Neural progenitor cell (in vitro differentiated cells): Measurements from ENCODE around the gene EEF1AKMT4. TPM values are rescaled to one million over a fixed set of nuclear protein-coding genes. Genes with fewer than 3 reads are reported as not detected.

Experiments used
- DNase-seq: peaks from one replicate; pipeline ENCODE4 v3.0.0-alpha.2; 2016; ENCODE audit warnings: low spot score
- H2AFZ ChIP-seq: fragments of 200-600 bp; sonication (generic); replicated peaks from 2 replicates; pipeline ENCODE4 v1.6.1; 2016; ENCODE audit warnings: antibody characterized with exemption
- H3F3A ChIP-seq: fragments of 200-600 bp; sonication (generic); 2 replicates; pipeline ENCODE4 v1.6.1; 2016; ENCODE audit warnings: antibody characterized with exemption, low read depth
- H3K27ac ChIP-seq: fragments of 200-600 bp; sonication (generic); 2 replicates; pipeline ENCODE4 v1.5.1; 2016; ENCODE audit warnings: mild to moderate bottlenecking
- H3K27me3 ChIP-seq: fragments of 200-600 bp; sonication (generic); 2 replicates; pipeline ENCODE4 v1.6.1; 2016; ENCODE audit warnings: mild to moderate bottlenecking, moderate library complexity
- H3K36me3 ChIP-seq: fragments of 200-600 bp; sonication (generic); 2 replicates; pipeline ENCODE4 v1.5.1; 2016
- H3K4me1 ChIP-seq: fragments of 200-600 bp; sonication (generic); 2 replicates; pipeline ENCODE4 v1.6.1; 2016; ENCODE audit warnings: mixed run types
- H3K4me2 ChIP-seq: fragments of 200-600 bp; sonication (generic); 2 replicates; pipeline ENCODE4 v1.6.1; 2016
- H3K4me3 ChIP-seq: fragments of 200-600 bp; sonication (generic); 2 replicates; pipeline ENCODE4 v1.5.1; 2016
- H3K79me2 ChIP-seq: fragments of 200-600 bp; sonication (generic); 2 replicates; pipeline ENCODE4 v1.6.1; 2016; ENCODE audit warnings: low read depth
- H3K9ac ChIP-seq: fragments of 200-600 bp; sonication (generic); 2 replicates; pipeline ENCODE4 v1.6.1; 2016
- H3K9me3 ChIP-seq: fragments of 200-600 bp; sonication (generic); 2 replicates; pipeline ENCODE4 v1.5.1; 2016; ENCODE audit warnings: low read depth
- H4K20me1 ChIP-seq: fragments of 200-600 bp; sonication (generic); 2 replicates; pipeline ENCODE4 v1.6.1; 2016; ENCODE audit warnings: low read depth
- H3K27ac Mint-ChIP-seq: 3 replicates; pipeline ENCODE4 v1.8.0; 2021; ENCODE audit warnings: mixed read lengths
- H3K27me3 Mint-ChIP-seq: 2 replicates; pipeline ENCODE4 v1.8.0; 2022; ENCODE audit warnings: low read depth, mild to moderate bottlenecking, inconsistent platforms, moderate library complexity, mixed read lengths; ENCODE audit not compliant: insufficient read depth
- H3K36me3 Mint-ChIP-seq: 3 replicates; pipeline ENCODE4 v1.8.0; 2021; ENCODE audit warnings: mixed read lengths
- H3K4me1 Mint-ChIP-seq: 3 replicates; pipeline ENCODE4 v1.8.0; 2021; ENCODE audit warnings: mixed read lengths
- H3K4me3 Mint-ChIP-seq: 3 replicates; pipeline ENCODE4 v1.8.0; 2021; ENCODE audit warnings: mild to moderate bottlenecking, moderate library complexity, mixed read lengths
- H3K9me3 Mint-ChIP-seq: 3 replicates; pipeline ENCODE4 v1.8.0; 2020; ENCODE audit warnings: mixed read lengths
- CTCF ChIP-seq: fragments of 200-600 bp; sonication (generic); IDR thresholded peaks from 2 replicates; pipeline ENCODE4 v1.5.1; 2017; ENCODE audit warnings: antibody characterized with exemption, mild to moderate bottlenecking
- EZH2 ChIP-seq: fragments of 200-600 bp; sonication (generic); IDR thresholded peaks from 2 replicates; pipeline ENCODE4 v1.6.1; 2017; ENCODE audit warnings: antibody characterized with exemption, mild to moderate bottlenecking, moderate library complexity
- EZH2phosphoT487 ChIP-seq: fragments of 200-600 bp; sonication (generic); IDR thresholded peaks from 2 replicates; pipeline ENCODE4 v1.6.1; 2017; ENCODE audit warnings: antibody characterized with exemption
- total RNA-seq: library from RNA; depleted of rRNA; stranded (reverse); fragments of >200 nt; gene quantifications from 2 replicates; pipeline ENCODE4 v1.2.3, GENCODE V29; 2015; ENCODE audit warnings: low replicate concordance

EEF1AKMT4 gene
- total RNA-seq, 1 donor from 2014 or later = 3.7 TPM

- Histone ChIP-seq H3K27ac (no peak overlapping the region), H2AFZ (no peak overlapping the region), H3K9me3 (no peaks in the 10 kb centered on the region), H3K4me1 (no peaks in the 10 kb centered on the region), H3K4me3 (no peak overlapping the region), H3K79me2 (no peaks in the 10 kb centered on the region), H3K9ac (no peak overlapping the region), H3K27me3 (peaks cover 6% of the 10 kb centered on the region), H3K36me3 (no peaks in the 10 kb centered on the region), H3K4me2 (no peak overlapping the region), H4K20me1 (no peaks in the 10 kb centered on the region), H3F3A (no peaks in the 10 kb centered on the region)
- H3K9me3 Mint-ChIP-seq = no peaks in the 10 kb centered on the region
- H3K4me1 Mint-ChIP-seq = peaks cover 4% of the 10 kb centered on the region
- H3K4me3 Mint-ChIP-seq = no peak overlapping the region
- peak; percentile 77 for DNase-seq
- no peak overlapping the region for H3K27ac Mint-ChIP-seq
- TF ChIP-seq EZH2phosphoT487 (no peak), EZH2 (no peak), CTCF (peak; percentile 71)
- peaks cover 11% of the 10 kb centered on the region for H3K27me3 Mint-ChIP-seq
- H3K36me3 Mint-ChIP-seq = no peaks in the 10 kb centered on the region
These were observed 40.0 kb downstream of the EEF1AKMT4 start for GRCh38 chr3:184289426-184289938.

GRCh38 chr3:184290331-184290730, 40.9 kb downstream of the EEF1AKMT4 start:
- no peaks in the 10 kb centered on the region for H3K79me2 ChIP-seq

GRCh38 chr3:184291044-184291737, 41.7 kb downstream of the EEF1AKMT4 start:
- Mint-ChIP-seq H3K27me3 (peaks cover 11% of the 10 kb centered on the region), H3K9me3 (no peaks in the 10 kb centered on the region), H3K4me1 (no peaks in the 10 kb centered on the region), H3K27ac (no peak overlapping the region), H3K4me3 (no peak overlapping the region), H3K36me3 (no peaks in the 10 kb centered on the region)
- Histone ChIP-seq H3K79me2 (no peaks in the 10 kb centered on the region), H2AFZ (no peak overlapping the region), H3K27me3 (peaks cover 6% of the 10 kb centered on the region), H3K27ac (no peak overlapping the region), H3K9me3 (no peaks in the 10 kb centered on the region), H3K9ac (no peak overlapping the region), H3K4me1 (no peaks in the 10 kb centered on the region), H4K20me1 (no peaks in the 10 kb centered on the region), H3K4me3 (no peak overlapping the region), H3F3A (no peaks in the 10 kb centered on the region), H3K4me2 (no peak overlapping the region), H3K36me3 (no peaks in the 10 kb centered on the region)
- no peak for DNase-seq
- no peak for TF ChIP-seq EZH2
- no peak for TF ChIP-seq CTCF
- TF ChIP-seq EZH2phosphoT487 = no peak

More at GRCh38 chr3:184290331-184290730, 40.9 kb downstream of the EEF1AKMT4 start:
- Histone ChIP-seq H3K27me3 (peaks cover 6% of the 10 kb centered on the region), H3K9ac (no peak overlapping the region), H3K4me2 (no peak overlapping the region), H4K20me1 (no peaks in the 10 kb centered on the region), H3K27ac (no peak overlapping the region), H2AFZ (no peak overlapping the region), H3K4me3 (no peak overlapping the region), H3K9me3 (no peaks in the 10 kb centered on the region), H3F3A (no peaks in the 10 kb centered on the region), H3K4me1 (no peaks in the 10 kb centered on the region), H3K36me3 (no peaks in the 10 kb centered on the region)
- H3K27me3 Mint-ChIP-seq = peaks cover 11% of the 10 kb centered on the region
- H3K9me3 Mint-ChIP-seq = no peaks in the 10 kb centered on the region
- no peak overlapping the region for H3K27ac Mint-ChIP-seq
- H3K4me1 Mint-ChIP-seq = no peaks in the 10 kb centered on the region
- DNase-seq = no peak
- TF ChIP-seq EZH2phosphoT487 (no peak), CTCF (no peak), EZH2 (no peak)
- no peaks in the 10 kb centered on the region for H3K36me3 Mint-ChIP-seq
- H3K4me3 Mint-ChIP-seq = no peak overlapping the region
